ENCODE measurements around the gene SLFN12L.

SLFN12L gene

DNA sequence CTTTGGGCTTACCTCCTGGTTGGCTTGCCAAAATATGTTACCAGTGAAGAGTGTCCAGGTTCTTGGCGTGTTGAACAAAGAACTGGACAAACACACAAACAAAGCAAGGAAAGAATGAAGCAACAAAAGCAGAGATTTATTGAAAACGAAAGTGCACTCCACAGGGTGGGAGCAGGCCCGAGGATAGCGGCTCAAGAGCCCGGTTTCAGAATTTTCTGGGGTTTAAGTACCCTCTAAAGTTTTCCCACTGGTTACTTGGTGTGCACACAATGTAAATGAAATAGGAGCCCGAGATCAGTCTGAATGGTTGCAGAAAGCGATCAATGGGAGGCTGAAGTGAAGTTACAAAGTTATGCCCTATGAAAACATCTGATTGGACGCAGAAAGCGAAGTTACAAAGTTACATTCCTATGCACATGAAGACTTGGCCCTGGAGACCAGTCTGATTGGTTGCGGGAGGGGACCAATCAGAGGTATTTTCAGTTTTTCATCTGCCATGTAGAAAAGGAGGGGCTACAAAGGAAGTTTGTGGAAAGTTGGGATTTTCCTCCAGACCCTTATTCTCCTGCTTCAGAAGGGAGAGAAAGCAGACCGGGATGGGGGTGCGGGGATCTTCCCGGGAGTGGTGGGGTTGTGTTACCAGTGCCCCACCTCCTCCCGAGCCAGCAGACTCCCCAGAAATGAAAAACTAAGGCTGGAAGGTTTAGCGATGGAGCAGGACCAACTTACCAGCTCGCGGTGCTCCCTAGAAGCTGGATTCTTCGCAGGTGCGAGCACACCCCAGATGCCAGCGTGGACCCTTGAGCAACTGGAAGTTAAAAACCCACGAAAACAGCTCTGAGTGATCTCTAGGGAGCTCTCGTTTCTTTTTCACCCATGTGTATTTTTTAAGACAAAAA is 105.1 kb downstream of the SLFN12L start, which contains the start of gene SLFN12:
SLFN12 (minus strand) TSS at position 325 of the 899 bp plus-strand sequence. CDS start 9,472 bp downstream, outside the sequence.
- peak within 1 kb of the TSS; percentile 90 for H3K4me3 ChIP-seq (ENCODE audit: low read length)
- TF ChIP-seq, protein P1, sequence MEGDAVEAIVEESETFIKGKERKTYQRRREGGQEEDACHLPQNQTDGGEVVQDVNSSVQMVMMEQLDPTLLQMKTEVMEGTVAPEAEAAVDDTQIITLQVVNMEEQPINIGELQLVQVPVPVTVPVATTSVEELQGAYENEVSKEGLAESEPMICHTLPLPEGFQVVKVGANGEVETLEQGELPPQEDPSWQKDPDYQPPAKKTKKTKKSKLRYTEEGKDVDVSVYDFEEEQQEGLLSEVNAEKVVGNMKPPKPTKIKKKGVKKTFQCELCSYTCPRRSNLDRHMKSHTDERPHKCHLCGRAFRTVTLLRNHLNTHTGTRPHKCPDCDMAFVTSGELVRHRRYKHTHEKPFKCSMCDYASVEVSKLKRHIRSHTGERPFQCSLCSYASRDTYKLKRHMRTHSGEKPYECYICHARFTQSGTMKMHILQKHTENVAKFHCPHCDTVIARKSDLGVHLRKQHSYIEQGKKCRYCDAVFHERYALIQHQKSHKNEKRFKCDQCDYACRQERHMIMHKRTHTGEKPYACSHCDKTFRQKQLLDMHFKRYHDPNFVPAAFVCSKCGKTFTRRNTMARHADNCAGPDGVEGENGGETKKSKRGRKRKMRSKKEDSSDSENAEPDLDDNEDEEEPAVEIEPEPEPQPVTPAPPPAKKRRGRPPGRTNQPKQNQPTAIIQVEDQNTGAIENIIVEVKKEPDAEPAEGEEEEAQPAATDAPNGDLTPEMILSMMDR (conservative IDR thresholded peaks at IDR 0.05; ENCODE audit: low read length), result no peak
- DNase-seq (ENCODE audit: low read depth), result peak; percentile 96

DNA sequence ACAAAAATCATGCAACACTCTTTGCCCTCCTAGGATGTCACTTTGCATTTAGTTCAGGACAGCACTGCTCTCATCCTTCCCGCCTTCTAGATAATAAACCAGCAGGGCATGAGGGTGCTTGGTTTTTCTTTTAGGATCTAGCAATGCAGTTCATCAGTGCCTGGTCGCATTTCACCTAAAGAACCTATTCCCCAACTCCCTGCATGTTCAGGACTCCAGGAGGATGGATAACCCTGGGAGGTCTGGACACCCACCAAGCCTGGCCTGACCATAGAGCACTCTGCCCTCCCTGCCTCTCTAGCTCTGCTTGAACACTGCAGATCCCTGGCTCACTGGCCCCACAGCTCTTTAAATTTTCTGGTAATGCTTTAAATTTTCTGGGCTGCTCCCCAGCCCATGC is 107.8 kb downstream of the SLFN12L start:
- no peak for DNase-seq (ENCODE audit: low read depth)
- no peak overlapping the region for H3K4me3 ChIP-seq (ENCODE audit: low read length)
- TF ChIP-seq, protein P1 (conservative IDR thresholded peaks at IDR 0.05; ENCODE audit: low read length), result no peak

DNA sequence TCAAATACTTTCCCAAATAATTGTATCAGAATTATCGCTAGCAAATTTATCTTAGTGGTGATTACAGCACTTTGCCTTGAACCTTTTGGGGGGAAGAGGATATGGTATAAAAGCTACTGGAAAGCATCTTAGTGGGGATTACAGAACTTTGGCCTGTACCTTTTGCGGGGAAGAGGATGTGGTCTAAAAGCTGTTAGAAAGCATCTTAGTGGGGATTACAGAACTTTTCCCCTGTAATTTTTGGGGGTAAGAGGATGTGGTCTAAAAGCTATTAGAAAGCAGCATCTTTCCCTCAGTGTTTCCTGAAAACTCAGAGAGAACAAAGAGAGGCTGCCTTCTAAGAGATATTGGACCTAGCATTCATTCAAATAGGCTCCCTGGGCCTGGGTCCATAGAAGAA is 109.2 kb downstream of the SLFN12L start:
- H3K4me3 ChIP-seq (ENCODE audit: low read length), result no peak overlapping the region
- TF ChIP-seq, protein P1 (conservative IDR thresholded peaks at IDR 0.05; ENCODE audit: low read length), result no peak
- no peak for DNase-seq (ENCODE audit: low read depth)

DNA sequence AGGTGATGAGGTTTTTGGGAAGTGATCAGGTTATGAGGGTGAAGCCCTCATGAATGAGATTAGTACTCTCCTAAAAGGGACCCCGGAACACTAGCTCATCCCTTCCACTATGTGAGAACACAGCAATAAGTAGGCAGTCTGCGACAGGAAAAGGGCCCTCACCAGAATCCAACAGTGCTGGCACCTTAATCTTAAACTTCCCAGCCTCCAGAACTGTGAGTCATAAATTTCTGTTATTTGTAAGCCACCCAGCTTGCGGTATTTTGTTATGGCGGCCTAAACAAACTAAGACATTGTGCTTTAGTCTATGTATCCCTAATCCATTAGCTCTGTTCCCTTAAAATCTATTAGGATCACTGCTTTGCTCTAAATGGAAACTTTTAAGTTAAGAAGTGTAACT is 113.7 kb downstream of the SLFN12L start:
- TF ChIP-seq, protein P1 (conservative IDR thresholded peaks at IDR 0.05; ENCODE audit: low read length), result no peak
- no peak for DNase-seq (ENCODE audit: low read depth)
- H3K4me3 ChIP-seq (ENCODE audit: low read length), result no peak overlapping the region
